ENCODE results near the gene FKBP1B.

- TF ChIP-seq CTCF (conservative IDR thresholded peaks at IDR 0.05; ENCODE audit: low read depth, low read length) (no peak), EZH2 (IDR thresholded peaks at IDR 0.05; ENCODE audit: borderline replicate concordance, low read depth, low read length, poor library complexity, severe bottlenecking) (no peak)
Observed at GRCh38 chr2:24085200-24085489, 35.6 kb downstream of the FKBP1B start.

Measured in A673 (cell line).